ENCODE measurements around the gene OPCML.

The OPCML gene

DNA sequence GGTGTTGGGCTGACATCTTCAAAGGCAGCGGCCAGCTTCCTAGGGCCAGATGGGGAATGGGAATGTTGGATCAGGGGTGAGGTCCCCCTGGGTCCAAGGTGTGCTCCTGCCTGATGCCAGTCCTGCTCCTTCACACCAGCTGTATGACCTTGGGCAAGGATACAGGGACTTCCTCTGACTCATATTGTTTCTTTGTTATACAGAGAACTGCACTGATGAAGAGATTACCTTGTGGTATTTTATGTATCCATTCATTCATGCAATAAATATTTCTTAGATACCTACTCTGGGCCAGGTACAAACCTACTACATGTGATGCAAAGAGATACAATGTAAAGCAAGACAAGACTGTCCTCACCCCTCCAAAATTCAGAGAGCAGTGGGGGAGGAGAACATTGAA lies 3.9 kb upstream of the OPCML start:
- no peak for FAIRE-seq

- no peak for FAIRE-seq
Measured at GRCh38 chr11:133533205-133533604, 904 bp upstream of the OPCML start.

DNA sequence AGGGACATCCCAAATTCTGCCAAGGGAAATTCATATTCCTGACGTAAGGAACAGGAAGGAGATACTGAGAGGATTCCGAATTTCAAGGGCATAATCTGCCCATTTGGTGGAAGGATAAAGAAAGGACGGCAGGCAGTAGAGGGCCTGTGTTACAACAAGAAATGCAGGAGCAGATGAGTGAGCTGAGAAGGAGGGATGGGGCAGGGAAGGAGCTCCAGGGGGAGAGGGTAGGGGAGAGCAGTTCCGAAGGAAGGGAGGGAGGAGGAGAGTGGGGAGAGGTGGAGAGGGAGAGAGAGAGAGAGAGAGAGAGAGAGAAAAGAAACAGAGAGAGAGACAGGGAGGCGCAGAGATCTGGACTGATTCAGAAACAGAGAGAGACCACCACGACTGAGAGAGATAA lies 843 bp downstream of the OPCML start:
- no peak for FAIRE-seq

DNA sequence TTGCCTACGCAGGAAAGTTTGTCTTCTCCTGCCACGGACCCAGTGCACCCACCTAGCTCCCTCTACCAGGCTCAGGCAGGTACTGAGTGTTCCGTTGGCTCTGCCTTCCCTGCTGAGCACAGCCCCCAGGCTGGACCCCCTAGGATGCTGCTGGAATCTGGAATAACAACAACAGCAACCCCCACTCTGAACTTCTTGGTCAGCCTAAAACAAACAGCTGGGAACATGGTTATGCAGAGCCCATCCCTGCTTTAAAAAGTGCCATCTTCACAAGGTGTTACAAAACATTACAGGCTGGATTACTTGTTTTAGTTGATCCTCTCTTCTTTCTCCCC lies 1.8 kb downstream of the OPCML start:
- FAIRE-seq = no peak

DNA sequence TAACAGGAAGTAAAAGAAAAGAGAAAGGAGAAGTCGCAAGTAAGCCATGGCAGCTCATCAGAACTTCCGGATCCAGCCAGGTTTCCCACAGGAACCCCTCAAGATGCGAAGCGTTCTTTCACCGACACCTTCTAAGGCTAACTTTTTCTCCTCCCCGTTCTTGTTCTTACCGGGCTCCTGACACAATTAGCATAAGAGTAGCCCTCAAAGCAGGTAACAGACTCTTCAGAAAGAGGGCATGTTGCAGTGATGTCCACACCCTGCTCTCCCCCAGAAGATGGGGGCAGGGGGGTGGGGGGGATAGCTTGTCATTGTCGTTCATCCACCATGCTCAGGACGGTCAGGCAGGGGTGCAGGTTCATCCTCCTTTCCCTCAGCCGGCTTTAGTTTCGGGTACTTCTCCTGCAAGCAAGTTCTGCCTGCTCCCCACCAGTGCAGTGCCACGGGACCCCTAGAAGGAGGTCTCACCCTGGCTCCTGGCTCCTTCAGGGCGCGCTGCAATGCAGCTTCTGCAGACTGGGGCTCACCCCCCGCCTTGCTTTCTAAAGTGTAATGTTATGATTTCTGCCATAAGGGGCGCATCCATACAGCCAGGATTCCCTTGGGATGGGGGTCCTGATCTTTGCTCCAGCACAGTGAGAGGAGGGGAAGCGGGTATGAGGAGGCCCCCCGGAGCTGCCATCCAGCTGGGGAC lies 2.3 kb downstream of the OPCML start:
- no peak for FAIRE-seq

- no peak for FAIRE-seq
Measured at GRCh38 chr11:133526790-133527189, 5.5 kb downstream of the OPCML start.

- no peak for FAIRE-seq
Measured at GRCh38 chr11:133525976-133526375, 6.3 kb downstream of the OPCML start.

GRCh38 chr11:133524488-133524887 lies 7.8 kb downstream of the OPCML start:
- no peak for FAIRE-seq

- no peak for FAIRE-seq
Measured at GRCh38 chr11:133522344-133522743, 10.0 kb downstream of the OPCML start.

DNA sequence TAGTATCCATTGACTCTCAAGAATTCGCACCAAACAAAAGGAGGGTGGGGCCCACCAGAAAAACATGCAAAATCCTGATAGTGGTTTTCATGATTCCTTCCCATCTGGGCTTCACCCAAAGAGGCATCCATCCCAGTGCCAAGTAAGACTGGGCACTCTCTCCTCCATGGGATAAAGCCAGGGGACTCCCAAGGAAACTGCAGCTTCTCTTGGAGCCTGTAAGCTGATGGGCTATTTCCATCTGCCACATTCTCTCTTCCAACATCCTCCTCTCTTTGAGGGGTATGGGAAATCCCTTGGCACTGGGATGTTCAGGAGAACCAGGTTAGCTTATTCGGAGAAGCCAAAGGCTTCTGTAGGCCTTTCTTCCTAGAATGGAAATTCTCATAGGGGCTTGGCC lies 10.8 kb downstream of the OPCML start:
- FAIRE-seq = no peak

DNA sequence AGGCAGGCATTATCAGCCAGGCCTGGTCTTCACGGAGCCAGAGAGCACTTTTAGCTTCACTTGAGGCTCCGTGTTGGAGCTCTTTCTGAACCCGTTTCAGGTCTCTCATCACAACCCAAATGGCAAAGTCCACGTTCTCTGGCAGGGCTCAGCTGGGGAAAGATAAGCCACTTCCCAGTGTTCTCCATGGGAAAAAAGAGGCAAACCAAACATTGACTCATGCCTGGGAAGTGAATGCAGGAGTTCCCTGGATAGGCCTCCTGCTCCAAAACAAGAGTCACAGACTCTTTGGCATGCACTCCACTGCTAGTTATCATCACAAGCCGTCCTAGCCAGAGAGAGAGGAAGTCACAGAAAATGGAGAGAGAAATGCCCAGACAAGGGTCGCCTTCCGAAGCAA lies 11.6 kb downstream of the OPCML start:
- FAIRE-seq = no peak

GRCh38 chr11:133519560-133519959 lies 12.7 kb downstream of the OPCML start:
- no peak for FAIRE-seq

- FAIRE-seq = no peak
Measured at GRCh38 chr11:133518702-133519264, 13.5 kb downstream of the OPCML start.

DNA sequence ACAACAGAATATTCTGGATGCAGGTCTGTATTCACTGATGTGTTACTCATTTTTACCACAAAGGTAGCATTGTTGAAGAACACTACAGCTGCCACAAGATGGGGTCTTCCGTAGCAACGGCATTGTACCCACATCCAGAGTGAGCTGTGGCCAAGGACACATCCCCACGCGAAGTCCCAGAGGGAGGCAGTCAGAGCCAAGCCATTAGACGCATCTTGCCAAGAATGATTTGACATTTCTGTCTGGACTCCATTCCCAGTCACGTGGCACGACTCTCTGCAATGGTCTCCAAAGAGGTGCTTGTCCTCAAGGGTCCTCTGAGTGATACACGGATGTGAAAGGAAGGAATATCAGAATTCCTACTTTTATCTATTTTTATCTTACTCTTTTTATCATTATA lies 15.5 kb downstream of the OPCML start:
- no peak for FAIRE-seq

- no peak for FAIRE-seq
Measured at GRCh38 chr11:133515107-133515506, 17.2 kb downstream of the OPCML start.

DNA sequence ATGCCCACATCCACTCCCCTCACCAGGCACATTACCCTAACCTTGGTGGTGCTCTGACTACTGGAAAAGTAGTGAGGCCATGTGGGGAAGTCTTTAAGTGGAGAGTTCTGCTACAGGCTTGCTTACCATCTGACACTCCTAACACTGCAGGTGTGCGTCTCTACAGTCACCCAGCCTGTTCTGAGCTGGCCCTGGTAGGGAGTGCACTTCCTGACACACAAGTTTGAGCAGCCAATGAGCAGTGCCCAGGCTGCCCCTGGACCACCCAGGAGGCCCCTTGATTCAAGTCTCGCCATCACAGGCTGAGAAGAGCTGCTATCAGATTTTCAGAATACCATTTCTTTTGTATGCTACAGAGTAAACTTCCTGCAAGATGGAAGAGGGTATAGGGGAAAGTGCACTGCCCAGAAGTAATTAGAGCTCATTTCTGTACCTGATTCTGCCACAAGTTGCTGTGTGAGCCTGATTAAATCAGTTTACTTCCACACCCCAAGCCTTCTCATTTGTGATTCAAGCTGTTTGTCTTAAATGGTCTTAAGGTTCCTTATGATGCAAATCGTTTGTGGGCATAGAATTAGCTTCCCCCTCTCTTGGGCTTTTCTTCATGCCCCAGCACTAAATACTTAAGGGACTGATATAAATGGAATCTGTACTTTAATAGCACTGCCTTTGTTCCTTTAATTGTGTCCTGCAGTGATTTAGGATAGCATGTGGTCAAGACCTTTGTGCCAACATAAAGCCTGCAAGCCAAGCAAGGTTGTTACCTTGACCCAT lies 22.2 kb downstream of the OPCML start:
- no peak for FAIRE-seq

DNA sequence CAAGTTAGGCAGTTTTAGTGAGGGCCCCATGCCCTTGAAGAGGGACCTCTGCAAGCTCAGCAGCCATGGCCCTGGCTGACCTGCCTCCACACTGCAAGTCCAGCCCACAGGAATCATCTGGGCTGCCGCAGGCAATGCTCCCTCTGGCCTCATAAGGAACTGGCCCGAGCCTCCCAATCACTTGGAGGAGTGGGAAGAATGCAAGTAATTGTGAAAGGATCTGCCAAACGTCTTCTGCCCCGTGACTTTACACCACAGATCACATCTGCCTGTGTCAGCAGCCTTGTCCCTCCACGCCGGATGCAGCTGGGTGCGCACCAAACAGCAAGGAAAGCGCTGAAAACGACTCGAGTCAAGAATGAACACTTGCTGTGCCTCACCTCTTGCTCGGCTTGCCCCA lies 23.8 kb downstream of the OPCML start:
- FAIRE-seq = no peak

GRCh38 chr11:133507185-133507584 lies 25.1 kb downstream of the OPCML start:
- FAIRE-seq = no peak

DNA sequence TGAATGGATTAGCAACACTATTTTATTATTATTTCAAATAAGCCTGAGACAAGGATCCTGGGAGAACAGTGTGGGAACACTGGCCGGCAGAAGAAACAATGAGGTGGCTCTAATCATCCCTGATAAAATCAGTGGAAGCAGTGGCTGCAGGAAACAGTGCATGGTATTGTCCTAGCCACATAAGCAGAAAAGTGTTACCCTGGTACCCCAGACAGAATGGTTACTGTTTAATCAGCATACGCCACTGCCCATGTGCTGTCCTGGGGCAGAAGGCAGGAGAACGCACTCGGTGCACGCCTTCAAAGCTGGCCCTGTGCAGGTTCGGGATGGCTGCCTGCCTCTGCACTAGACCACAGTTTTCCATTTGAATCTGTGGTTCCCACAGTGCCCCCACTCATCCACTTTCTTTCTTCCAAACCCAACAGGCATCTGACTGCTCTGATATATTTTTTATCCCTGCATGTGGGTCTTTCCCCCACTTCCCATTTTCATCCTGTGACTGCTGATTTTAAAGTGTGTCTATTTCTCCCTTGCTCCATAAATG lies 25.7 kb downstream of the OPCML start:
- no peak for FAIRE-seq

DNA sequence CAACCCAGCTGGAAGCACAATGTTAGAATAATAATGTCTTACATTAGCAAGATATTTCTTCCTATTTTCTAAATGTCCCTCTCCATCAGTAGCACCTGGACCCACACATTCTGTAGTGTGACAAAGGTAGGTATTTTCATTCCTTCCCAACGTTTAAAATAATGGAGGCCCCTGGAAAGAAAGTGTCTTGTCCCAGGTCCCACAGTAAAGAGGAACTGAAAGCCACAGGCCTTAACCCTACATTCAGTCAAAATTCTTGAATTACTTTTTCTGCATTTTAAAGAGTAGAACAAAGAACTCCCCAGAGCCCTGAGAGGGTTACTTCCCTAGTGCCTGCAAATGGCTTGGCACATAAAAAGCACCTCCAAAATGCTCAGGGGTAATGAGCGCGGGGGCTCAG lies 26.3 kb downstream of the OPCML start:
- FAIRE-seq = no peak

GRCh38 chr11:133504906-133505305 lies 27.4 kb downstream of the OPCML start:
- no peak for FAIRE-seq

- no peak for FAIRE-seq
Measured at GRCh38 chr11:133503776-133504175, 28.5 kb downstream of the OPCML start.

DNA sequence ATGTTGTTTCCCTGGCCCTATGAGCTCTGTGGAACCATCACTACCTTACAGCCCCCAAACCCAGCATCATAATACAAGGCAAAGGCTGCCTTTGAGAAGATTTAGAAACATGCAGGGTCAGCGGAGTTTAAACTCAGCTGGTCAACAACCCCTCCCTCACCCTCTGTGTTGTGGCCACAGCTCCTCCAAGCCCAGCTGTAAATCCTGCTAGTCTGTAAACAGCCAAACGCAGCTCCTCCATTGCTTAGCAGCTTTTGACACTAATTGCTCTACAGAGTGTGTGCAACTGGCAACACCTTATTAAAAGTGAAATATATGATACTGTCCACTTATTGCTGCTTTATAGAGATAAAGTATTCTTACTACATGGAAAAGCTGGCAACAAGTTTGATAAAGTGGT lies 29.1 kb downstream of the OPCML start:
- FAIRE-seq = no peak

Measured in TTC549 (cell line).